Activated naive CD4-positive, alpha-beta T cell treated with anti-CD3 and anti-CD28 coated beads, Interleukin-2, amount 50 U/mL, for 16 hours (primary cell): ENCODE data around the gene MFAP3L.
"Not testable (repeated sequence)": the region's sequence is repeated elsewhere in the genome, so short reads cannot be mapped to it uniquely, and the experiment has no call there.

Source experiments
- DNase-seq: peaks from one replicate; pipeline ENCODE4 v3.0.0-alpha.2; 2020

MFAP3L gene

DNA sequence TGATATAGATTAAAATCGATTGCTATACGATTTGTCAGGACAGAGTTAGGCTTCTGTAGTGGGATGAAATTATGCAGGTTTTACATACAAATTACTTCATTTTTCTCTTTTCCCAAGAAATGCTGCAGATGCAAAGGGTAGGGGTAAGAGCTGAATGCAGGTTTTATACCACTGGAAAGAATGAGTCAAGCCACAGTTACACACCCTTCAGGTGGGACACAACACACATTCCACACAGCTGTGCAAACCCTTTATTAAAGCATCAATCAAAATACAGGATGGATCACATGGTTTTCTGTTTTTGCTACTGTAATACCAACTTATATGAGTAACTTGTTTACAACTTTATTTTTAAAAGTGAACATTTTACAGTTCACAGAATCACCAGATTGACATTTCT lies 39.8 kb downstream of the MFAP3L start:
- no peak for DNase-seq

DNA sequence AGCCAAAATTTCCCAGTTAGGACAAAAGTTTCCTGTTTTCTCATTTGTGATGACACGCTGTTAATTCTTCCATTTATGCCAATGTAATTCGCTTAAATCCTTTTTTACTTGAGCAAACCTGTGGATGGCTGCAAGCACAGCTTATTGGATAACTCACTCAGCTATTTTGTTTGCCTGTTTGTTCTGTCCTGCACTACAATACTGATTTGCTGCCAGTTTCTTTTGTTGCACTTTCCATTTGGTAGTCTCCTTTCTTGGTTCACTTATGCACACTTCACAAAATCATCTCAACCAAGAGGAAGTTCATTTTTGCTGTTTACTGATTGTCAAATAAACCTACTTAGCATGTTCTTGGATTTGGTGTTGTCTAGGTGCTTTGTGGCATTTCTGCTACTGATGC lies 40.3 kb downstream of the MFAP3L start:
- no peak for DNase-seq

DNA sequence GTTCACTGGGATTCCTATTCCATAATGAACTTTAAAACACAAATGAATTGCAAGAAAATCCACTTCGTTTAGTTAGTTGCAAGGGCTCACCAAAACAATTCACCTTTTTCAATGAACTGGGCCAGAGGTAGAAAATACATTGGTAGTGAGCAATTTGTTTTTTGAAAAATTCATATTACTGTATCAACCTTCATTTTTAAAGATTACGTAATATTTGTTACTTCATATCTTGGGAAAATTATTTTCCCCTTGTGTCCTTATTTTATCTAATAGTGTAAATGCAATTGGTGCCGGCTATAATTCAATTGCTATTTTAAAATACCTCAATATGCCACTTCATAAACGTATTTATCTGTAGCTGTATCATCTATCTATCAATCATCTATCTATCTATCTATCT lies 41.5 kb downstream of the MFAP3L start:
- DNase-seq, result no peak

DNA sequence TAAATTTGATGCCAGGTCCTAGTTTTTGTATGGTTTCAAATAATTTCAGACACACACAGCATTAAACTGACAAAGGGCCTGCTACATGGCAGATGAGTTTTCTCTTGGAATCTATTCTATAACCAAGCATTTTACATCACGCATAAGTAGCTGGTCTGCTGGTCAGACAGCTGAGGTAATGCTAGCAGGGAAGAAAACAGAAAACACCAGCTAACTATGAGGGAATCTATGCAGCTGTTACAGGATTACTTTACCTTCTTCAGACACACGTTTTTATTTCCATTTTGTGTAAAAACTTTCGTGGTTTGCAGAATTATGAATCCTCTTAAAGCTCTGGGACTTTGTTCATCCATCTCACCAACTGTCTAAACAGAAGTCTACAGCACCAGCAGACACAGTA lies 42.0 kb downstream of the MFAP3L start:
- no peak for DNase-seq

DNA sequence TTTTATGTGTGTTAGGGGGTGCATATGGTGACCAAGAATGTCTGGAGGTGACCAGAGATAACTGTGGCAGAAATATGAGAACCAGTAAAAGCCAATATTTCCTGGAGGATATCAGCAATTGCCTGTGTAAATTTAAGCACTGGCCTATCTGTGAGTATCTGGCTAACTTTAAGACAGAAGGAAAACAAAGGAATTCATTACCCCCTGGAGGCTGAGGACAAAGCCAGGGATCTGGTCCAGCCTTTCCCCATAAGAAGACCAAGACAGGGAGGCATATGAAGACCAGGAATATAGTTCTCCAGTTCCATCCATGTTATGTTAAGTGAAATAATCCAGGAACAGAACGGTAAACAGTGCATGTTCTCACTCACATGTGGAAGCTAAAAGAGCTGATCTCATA lies 49.2 kb downstream of the MFAP3L start:
- DNase-seq, result no peak

DNA sequence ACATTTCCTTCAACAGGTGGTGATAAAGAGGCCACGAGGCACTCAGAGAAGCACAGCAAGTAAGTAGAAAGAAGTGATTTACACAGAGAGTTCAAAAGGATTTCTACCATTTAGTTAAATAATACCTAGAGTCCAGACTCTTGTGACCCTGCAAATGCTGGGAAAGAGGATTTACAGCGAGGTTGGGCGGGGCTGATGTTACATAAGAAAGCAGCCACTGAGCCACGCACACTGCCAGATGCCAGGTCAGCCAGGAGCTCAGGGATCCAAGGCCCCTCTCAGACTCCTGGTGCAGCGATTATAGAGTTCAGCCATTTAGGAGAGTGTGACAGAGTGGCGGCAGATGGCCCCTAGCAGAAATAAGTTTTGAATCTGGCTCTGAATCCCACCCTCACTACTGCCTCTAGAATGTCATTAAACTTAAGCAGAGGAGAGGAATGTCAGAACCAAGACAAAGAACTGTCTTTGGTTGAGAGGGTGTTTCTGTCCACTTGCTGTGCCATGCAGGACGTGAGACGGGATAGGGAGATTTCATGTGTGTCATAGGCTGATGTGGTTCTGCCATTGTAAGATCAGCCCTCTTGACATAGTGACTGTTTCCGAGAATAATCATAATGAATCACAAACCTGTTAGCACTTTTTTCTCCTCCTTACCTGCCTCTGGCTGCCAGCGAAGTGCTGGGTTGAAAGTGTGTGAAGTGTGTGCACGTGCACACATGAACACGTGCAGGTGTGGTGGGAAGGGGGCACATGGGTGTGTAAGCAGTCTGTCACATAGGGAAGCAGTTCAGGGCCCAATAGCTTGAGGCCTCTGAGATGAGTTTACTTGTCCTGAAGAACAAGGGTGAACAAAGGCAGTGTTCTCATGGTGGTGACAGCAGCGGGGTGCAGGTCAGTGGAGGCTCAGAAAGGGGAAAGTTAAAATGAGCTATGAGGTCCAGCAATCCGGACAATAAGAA lies 50.1 kb downstream of the MFAP3L start:
- no peak for DNase-seq

DNA sequence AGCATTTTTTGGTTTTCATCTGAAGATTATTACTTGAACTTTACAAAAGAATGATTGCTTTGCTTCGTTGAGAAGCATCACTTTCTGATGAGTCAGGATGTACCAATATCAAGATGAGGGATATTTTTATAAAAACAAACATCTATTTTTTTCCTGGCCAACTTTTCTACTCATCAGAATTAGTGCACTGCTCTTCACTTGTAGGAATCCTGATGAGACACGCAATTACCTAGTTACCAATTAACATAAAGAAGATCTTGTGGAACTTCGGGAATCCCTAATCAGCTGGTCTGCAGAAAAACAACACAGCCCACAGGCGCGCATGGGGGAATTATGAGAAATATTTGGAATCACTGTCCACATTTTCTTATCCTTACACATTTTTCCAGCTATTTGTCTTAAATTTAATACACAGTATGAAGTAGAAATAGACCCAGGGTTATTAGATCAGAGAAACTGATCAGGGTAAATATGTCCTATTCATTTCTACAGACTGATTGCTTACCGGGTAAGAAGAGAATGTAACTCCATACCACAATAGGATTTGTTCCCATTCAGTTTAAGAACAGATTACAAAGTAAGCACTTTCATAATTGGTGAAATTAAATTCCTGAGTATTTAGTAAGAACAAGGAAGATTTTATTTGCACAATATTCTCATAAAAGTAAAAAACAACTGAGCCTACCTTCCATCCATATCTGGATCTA lies 50.9 kb downstream of the MFAP3L start:
- no peak for DNase-seq

DNA sequence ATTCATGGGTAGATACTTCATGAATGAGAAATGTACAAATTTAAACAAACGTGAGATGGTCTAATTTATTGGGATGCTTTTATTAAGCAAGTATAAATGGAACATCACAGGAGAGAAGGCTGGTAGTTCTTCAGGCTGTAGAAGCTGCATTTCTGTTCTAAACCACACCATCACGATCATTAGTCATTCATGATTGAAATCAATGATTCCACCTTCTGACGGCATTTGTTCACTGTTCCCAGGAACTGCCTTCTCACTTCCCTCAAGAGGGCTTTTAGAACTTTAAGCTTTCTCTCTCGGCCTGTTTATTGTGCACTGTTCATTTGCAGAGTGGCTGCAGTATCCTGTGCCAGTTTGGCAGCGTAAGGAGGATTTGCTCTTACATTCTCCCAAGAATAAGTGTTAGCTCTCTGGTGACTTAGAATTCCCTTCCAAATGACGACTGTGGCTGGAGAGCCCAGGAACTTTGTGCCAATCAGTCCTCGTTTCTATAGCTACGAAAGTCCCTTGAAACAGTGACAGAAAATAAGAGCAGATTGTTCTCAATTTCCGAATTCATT lies 54.7 kb downstream of the MFAP3L start:
- no peak for DNase-seq

DNA sequence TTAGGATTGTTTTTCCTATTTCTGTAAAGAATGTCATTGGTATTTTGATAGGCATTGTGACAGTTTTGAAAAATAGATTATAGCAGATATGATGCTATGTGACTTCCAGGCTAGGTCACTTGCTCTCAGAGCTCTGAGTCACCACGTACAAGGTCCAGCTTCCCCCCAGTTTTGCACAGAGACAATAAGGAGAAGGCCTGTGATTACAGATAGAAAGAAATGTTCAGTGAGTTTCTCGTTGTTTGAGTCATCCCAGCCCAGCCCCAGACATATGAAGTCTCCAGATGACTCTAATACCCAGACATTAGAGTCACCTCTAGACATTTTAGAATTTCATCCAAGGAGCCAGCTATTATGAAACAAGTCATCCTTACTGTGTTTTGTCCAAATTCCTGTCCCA lies 57.2 kb downstream of the MFAP3L start:
- DNase-seq, result no peak

DNA sequence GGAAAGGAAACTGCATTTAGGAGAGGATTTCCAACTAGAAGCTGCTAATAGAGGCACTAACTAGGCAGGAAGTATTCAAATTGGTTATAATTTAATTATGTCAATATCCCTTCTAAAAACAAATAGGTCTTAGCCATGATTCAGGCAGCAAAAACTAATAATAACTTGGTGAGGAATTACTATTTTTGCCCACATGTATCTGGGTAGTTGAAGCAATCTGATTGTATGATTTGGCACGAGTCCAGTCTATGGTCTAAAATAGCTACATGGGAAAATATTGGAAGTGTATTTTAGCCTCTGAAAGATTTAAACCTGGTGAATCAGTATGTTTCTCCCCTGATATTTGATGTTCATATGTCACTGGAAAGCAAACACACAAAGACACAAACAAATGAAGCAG lies 62.2 kb downstream of the MFAP3L start:
- DNase-seq, result no peak

DNA sequence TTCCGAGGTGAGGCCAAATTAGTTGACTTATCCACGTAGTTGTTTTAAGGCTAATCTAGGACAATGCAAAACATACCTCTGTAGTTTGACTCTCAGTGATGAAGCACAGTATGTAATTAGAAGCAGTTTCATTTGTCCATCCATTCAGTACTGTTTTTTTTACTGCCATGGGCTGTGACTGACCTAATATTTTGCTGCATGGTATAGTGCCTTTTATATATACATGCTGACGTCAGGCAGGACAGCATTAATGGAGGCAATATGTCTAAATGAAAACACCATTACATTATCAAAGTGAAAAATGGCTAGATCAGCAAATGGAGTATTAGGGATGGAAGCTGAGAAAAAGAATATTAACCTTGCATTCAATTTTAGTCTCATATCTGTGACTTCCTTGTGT lies 66.9 kb downstream of the MFAP3L start:
- DNase-seq, result no peak

DNA sequence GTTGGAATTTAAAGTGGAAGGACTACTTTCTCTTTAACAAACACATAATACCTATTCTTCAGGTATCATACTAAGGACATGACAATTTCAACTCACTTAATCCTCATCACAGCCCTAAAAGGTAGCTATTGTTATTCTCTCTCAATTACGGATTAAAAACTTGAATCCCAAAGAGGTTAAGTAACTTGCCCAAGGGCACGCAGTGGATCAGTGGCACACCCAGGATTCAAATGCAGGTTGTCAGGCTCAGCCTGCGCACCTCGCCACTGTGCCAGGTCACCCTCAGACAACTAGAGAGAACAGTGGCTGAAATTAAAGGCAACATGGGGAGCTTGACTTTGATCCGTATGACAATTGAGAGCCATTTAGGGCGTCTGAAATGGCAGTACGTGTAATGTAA lies 67.6 kb downstream of the MFAP3L start:
- no peak for DNase-seq

DNA sequence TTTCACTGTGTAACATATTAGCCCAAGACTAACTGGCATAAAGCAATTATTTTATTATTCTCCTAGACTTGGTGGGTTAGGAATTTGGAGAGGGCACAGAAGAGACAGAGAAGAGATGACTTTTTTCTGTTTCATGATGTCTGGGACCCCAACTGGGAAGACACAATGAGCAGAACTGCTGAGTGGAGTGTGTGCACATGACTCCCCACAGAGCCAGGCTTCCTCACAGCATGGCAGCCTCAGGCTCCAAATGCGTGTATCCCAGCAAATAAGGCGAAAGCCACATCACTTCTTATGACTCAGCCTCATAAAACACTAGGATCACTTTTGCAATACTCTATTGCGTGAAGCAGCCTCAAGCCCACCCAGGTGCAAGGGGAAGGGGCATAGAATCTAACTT lies 68.4 kb downstream of the MFAP3L start:
- DNase-seq, result no peak

DNA sequence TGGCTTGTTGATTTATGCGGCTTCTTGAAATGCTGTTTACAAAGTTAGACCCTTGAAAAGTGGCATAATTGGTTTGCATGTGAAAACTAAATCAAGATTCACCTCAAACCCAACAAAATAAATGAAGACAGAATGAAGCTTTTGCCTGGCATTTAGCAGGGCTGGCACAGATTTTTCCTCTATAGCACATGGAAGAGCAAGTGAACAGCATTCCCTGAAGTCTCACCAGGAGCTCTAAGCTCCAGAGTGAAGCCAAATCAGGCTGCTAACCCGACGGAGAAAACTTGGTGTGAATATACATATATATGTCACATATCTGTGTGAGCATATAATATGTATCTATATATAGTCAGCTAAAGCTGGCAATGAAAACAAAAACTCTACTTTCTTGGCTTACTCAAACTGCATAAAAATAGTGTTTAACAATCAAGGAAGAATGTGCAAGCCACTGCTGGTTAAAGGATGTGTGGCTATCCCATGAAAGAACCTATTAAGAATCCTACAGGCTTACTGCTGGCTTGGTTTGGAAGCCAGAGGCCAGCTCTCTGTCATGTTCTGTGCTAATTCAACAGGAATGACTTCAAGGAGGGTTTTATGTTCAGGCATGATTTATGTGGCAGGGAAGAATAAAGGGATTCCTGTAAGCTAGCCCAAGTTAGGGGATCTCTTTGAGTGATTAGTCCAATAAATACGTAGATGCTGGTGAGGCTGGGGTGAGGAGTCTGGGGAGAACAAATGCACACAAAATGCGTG lies 69.9 kb downstream of the MFAP3L start:
- DNase-seq, result no peak

DNA sequence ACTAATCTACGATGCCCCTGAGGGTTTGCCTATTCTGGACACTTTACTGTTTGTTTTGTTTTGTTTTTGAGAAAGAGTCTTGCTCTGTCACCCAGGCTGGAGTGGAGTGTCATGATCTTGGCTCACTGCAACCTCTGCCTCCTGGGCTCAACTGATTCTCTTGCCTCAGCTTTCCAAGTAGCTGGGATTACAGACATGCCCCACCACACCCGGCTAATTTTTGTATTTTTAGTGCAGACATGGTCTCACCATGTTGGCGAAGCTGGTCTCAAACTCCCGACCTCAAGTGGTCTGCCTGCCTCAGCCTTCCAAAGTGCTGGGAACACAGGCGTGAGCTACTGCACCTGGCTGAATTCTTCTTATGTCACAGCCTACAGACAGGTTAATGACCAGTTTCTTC lies 70.7 kb downstream of the MFAP3L start:
- no peak for DNase-seq

DNA sequence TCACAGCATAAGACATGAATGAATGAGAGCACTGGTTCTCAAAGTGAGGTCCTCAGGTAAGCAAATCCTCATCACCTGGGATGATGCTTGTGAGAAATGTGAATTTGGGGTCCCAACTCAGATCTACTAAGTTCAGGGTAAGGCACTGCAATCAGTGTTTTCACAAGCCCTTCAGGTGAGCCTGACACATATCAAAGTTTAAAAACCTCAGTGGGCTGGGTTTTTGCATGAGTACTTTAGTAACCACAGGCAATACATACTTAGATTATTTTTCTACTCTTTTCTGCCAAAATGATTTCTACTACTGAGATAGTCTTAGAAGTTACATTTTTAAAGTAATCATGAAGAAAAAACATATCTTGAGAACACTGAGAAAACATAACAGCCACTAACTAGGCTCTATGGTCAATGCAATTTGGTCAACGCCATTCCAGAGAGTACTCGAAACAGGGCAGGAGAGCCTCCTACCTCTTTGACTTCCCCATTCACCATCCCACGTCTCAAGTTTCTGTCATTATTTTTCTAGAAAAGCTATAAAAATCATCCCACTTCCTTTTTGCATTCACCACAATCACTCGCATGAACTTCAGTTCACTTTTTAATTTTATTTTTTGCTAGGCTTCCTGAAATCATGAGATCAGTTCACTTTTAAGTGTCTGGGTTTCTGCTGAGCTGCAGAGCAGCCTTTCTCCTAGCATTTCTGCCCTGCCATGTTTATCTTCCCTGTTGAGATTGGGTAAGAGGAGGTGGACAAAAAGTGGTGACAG lies 73.8 kb downstream of the MFAP3L start:
- no peak for DNase-seq

DNA sequence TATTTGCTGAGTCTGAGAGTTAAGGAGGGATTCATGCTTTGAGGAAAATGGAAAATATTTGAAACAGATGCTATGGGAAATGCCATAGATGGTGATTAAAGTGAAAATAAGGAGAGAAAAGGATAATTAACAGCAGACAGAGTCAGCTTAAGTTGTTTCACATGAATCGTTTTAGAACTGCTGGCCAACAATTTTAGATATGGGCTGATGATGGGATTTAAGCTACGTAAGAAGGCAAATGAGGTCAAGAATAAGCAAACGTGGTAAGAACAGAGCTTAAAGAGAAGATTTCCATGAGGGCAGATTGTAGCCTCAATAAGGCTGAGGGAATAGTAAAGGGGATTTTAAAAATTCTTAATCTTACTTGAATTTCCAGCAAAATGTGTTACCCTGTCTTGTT lies 77.9 kb downstream of the MFAP3L start:
- no peak for DNase-seq

DNA sequence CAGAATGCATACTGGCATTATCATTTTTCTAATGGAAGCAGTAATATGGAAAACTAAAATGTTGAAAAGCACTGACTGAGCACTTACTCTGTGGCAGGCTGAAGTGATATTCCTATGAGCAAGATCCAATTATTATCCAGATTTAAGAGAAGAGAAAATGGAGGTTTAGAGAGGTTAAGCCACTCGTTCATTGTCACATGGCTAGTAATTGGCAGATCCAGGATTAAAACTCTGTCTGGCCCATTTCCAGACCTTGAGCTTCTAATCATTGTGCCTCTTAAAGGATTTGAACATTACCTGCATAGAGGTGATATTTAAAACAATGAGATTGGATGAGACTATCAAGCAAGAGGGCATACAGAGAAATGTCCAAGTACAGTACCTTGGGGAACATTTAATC lies 80.6 kb downstream of the MFAP3L start:
- DNase-seq, result no peak

DNA sequence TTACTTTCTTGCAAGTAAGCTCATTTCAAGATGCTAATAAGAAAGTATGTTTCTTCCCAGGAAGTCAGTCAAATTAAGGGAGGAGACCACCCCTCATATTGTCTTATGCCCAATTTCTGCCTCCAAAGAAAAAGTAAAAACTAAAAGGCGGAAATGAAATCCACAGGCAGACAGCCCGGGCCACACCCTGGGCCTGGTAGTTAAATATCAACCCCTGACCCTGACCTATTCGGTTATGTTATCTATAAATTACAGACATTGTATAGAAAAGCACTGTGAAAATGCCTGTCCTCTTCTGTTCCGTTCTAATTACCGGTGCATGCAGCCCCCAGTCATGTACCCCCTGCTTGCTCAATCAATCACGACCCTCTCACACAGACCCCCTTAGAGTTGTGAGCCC lies 82.6 kb downstream of the MFAP3L start:
- not testable (repeated sequence) for DNase-seq

DNA sequence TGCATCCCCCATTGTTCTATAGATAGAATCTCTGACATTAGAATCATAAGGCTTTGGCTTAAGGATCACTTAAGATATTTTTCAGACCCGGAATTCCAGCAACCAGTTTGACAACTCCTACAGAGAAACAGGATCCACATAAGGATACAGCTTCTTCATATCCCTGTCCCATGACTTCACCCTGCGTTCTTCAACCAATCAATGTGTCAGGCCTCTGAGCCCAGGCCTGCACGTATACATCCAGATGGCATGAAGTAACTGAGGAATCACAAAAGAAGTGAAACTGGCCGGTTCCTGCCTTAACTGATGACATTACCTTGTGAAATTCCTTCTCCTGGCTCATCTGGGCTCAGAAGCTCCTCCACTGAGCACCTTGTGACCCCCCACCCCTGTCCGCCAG lies 85.1 kb downstream of the MFAP3L start:
- DNase-seq, result no peak

DNA sequence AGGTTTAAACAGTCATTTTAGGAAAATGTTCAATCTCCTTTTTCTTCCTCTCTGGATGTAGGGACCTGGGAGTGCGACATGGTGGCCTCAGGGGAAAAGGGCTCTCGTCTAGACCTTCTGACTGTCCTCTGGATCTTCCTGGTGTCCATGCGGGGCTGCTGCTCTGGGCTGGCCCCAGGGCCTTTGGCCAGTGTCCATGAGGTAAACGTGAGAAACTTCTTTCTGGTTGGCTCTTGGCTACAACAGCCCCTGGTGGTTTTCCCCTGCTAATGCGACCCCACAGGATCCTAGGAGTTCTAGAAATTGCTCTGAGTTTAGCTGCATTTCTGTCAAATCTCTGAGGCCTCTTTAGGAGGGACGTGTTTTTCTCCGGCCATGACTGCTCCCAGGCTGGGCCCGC lies 85.7 kb downstream of the MFAP3L start:
- DNase-seq, result no peak
